Stomach (tissue), 9 donors: ENCODE data around the gene DUSP8. TPM values are rescaled to one million over a fixed set of nuclear protein-coding genes. Genes with fewer than 3 reads are reported as not detected.

Source experiments
- DNase-seq, 2 donors: peaks; one replicate each; pipeline versions ENCODE4 v3.0.0 to v3.0.0-alpha.2; 2013 to 2019
- H3K27ac ChIP-seq, 5 donors: fragments of 200-600 bp in 4 of 5; sonication (generic) in 4 of 5; one replicate each; pipeline ENCODE4 v1.5.1; 2013 to 2019; ENCODE audit warnings: mild to moderate bottlenecking in 1 of 5, moderate library complexity in 1 of 5
- H3K27me3 ChIP-seq, 3 donors: fragments of 200-600 bp; sonication (generic); one replicate each; pipeline ENCODE4 v1.5.1; 2017 to 2019; ENCODE audit warnings: mixed run types in 1 of 3
- H3K36me3 ChIP-seq, 4 donors: fragments of 200-600 bp; sonication (generic); 1 replicate in 3 of 4; 2 replicates in 1 of 4; pipeline ENCODE4 v1.5.1; 2016 to 2019
- H3K4me1 ChIP-seq, 4 donors: fragments of 200-600 bp; sonication (generic); one replicate each; pipeline ENCODE4 v1.5.1; 2016 to 2019
- H3K4me3 ChIP-seq, 4 donors: fragments of 200-600 bp; sonication (generic) in 3 of 4; one replicate each; pipeline ENCODE4 v1.5.1; 2016 to 2019; ENCODE audit warnings: mild to moderate bottlenecking in 1 of 4
- H3K9me3 ChIP-seq, 4 donors: fragments of 200-600 bp; sonication (generic); one replicate each; pipeline ENCODE4 v1.5.1; 2016 to 2019
- CTCF ChIP-seq, 7 experiments: fragments of 450-650 bp in 4 of 7; fragments of 200-600 bp in 3 of 7; sonication (generic) in 3 of 7; IDR thresholded peaks; one replicate each; pipeline ENCODE4 v1.5.1; 2016 to 2019; ENCODE audit warnings: antibody characterized with exemption in 7 of 7, control low read depth in 2 of 7, mild to moderate bottlenecking in 1 of 7
- EP300 ChIP-seq: sonication (generic); formaldehyde crosslinking; IDR thresholded peaks from one replicate; pipeline ENCODE4 v1.6.1; 2017; ENCODE audit warnings: antibody characterized with exemption
- POLR2A ChIP-seq, 4 donors: fragments of 450-650 bp; IDR thresholded peaks; one replicate each; pipeline ENCODE4 v1.6.1; 2016; ENCODE audit warnings: antibody characterized with exemption in 4 of 4, control low read depth in 2 of 4, mild to moderate bottlenecking in 1 of 4, moderate library complexity in 1 of 4
- POLR2AphosphoS5 ChIP-seq, 3 donors: sonication (generic); formaldehyde crosslinking; IDR thresholded peaks; one replicate each; pipeline ENCODE4 v1.6.1; 2016; ENCODE audit warnings: antibody characterized with exemption in 3 of 3
- WGBS, 5 donors: extraction: QIAGEN DNeasy Blood & Tissue Kit in 3 of 5; methylation state at CpG; one replicate each; pipeline versions ENCODE4 v1.1.5 to v1.1.7; 2013 to 2018; 5-methylcytosine and 5-hydroxymethylcytosine counted together
- intact Hi-C: fragments of 100-400 bp; cut with DNase I; formaldehyde crosslinking; loops from one replicate; pipeline ENCODE4 v1.15.1; 2023; ENCODE audit warnings: low total_unique reads
- polyA plus RNA-seq, 3 donors: library from polyadenylated mRNA; stranded (reverse); fragments of 200-250 nt; gene quantifications; one replicate each; pipeline ENCODE4 v1.2.3, GENCODE V29; 2013
- total RNA-seq, 5 donors: library from RNA; depleted of rRNA; stranded (reverse); fragments of >200 nt; gene quantifications; one replicate each; pipeline versions ENCODE4 v1.1.0 to v1.2.3, GENCODE V29; 2014 to 2016
- donor health status: healthy with polysubstance abuse.
- donor health status: Bipolar disorder and iron deficiency.
- donor health status: healthy.

The DUSP8 gene
- total and polyA plus RNA-seq, 8 donors: 0.58 to 31.6 (median 2.6) TPM

GRCh38 chr11:1530686-1531448 is 41.2 kb downstream of the DUSP8 start:
- DNase-seq: no peak
- Histone ChIP-seq H3K27me3 (no peaks in the 10 kb centered on the region), H3K4me1 (peaks cover 38 to 95% (median 59%) of the 10 kb centered on the region in 4 donors), H3K9me3 (no peaks in the 10 kb centered on the region), H3K27ac (peak overlapping the region in 3 of 5 donors; percentile 4 to 75 (median 56)), H3K36me3 (peaks cover 0 to 34% (median 19%) of the 10 kb centered on the region in 4 donors), H3K4me3 (no peak overlapping the region)
- WGBS, 5 donors: 79 to 86% (median 81%) methylated on average over 18 to 19 of the region's 19 CpGs
- intact Hi-C loops: no loop called here
- TF ChIP-seq EP300 (no peak), CTCF (IDR thresholded peaks at IDR 0.05) (no peak), POLR2AphosphoS5 (IDR thresholded peaks at IDR 0.05) (no peak), POLR2A (IDR thresholded peaks at IDR 0.05) (no peak)

- 79 to 88% (median 82%) methylated on average over 3 to 5 of the region's 5 CpGs for WGBS, 5 donors
- intact Hi-C loops: no loop called here
- Histone ChIP-seq H3K27me3 (no peaks in the 10 kb centered on the region), H3K36me3 (peaks cover 0 to 24% (median 11%) of the 10 kb centered on the region in 4 donors), H3K27ac (no peak overlapping the region), H3K9me3 (no peaks in the 10 kb centered on the region), H3K4me1 (peaks cover 32 to 84% (median 50%) of the 10 kb centered on the region in 4 donors), H3K4me3 (no peak overlapping the region)
- TF ChIP-seq EP300 (no peak), CTCF (IDR thresholded peaks at IDR 0.05) (no peak), POLR2A (IDR thresholded peaks at IDR 0.05) (no peak), POLR2AphosphoS5 (IDR thresholded peaks at IDR 0.05) (no peak)
- no peak for DNase-seq
Measured at GRCh38 chr11:1529774-1530173, 42.3 kb downstream of the DUSP8 start.

- TF ChIP-seq POLR2AphosphoS5 (IDR thresholded peaks at IDR 0.05) (no peak), EP300 (no peak), POLR2A (IDR thresholded peaks at IDR 0.05) (no peak), CTCF (IDR thresholded peaks at IDR 0.05) (no peak)
- no peak overlapping the region for H3K4me3 ChIP-seq
- H3K27ac ChIP-seq: no peak overlapping the region
- WGBS, 5 donors: 90 to 95% (median 92%) methylated on average over 13 to 17 of the region's 17 CpGs
- DNase-seq: no peak
- no peaks in the 10 kb centered on the region for H3K27me3 ChIP-seq
- H3K9me3 ChIP-seq: no peaks in the 10 kb centered on the region
- peaks cover 0 to 19% (median 6%) of the 10 kb centered on the region in 4 donors for H3K36me3 ChIP-seq
- intact Hi-C loops: no loop called here
- H3K4me1 ChIP-seq: peaks cover 28 to 80% (median 45%) of the 10 kb centered on the region in 4 donors
Measured at GRCh38 chr11:1529286-1529685, 42.8 kb downstream of the DUSP8 start.

GRCh38 chr11:1528710-1529109 is 43.4 kb downstream of the DUSP8 start:
- Histone ChIP-seq H3K4me1 (peaks cover 27 to 81% (median 42%) of the 10 kb centered on the region in 4 donors), H3K36me3 (peaks cover 0 to 17% (median 4%) of the 10 kb centered on the region in 4 donors), H3K4me3 (no peak overlapping the region), H3K27ac (no peak overlapping the region), H3K27me3 (no peaks in the 10 kb centered on the region), H3K9me3 (no peaks in the 10 kb centered on the region)
- DNase-seq: no peak
- TF ChIP-seq POLR2AphosphoS5 (IDR thresholded peaks at IDR 0.05): no peak
- no peak for TF ChIP-seq POLR2A (IDR thresholded peaks at IDR 0.05)
- TF ChIP-seq EP300: no peak
- no peak for TF ChIP-seq CTCF (IDR thresholded peaks at IDR 0.05)
- intact Hi-C loops: no loop called here
- 80 to 95% (median 90%) methylated on average over 9 to 10 of the region's 10 CpGs for WGBS, 5 donors
